GM18520 (cell line): ENCODE measurements around the gene IGLL1.

ENCODE experiments used
- ATAC-seq: cut with Tn5 transposase; IDR thresholded peaks from one replicate; pipeline ENCODE4 v1.9.1; 2021; ENCODE audit not compliant: unreplicated experiment

Gene IGLL1

GRCh38 chr22:23530106-23530505 is 50.0 kb downstream of the IGLL1 start:
- no peak for ATAC-seq

- ATAC-seq, result no peak
These were observed 50.7 kb downstream of the IGLL1 start for GRCh38 chr22:23529166-23530103.

GRCh38 chr22:23527971-23528740 is 51.9 kb downstream of the IGLL1 start:
- ATAC-seq, result no peak

GRCh38 chr22:23526596-23527316 is 53.3 kb downstream of the IGLL1 start:
- no peak for ATAC-seq

- ATAC-seq, result no peak
These were observed 54.6 kb downstream of the IGLL1 start for GRCh38 chr22:23525510-23525909.

GRCh38 chr22:23524226-23524625 is 55.9 kb downstream of the IGLL1 start:
- ATAC-seq, result no peak

GRCh38 chr22:23523713-23524112 is 56.4 kb downstream of the IGLL1 start:
- no peak for ATAC-seq
